Inflammatory macrophage (primary cell): Measurements from ENCODE around the gene AMH.
A peak's percentile ranks its signal among the peaks of the same experiment; 100 is the strongest.

Source experiments
- DNase-seq, 2 donors: peaks; one replicate each; pipeline ENCODE4 v3.0.0-alpha.2; 2020 to 2022

Gene AMH

GRCh38 chr19:2235381-2236063 lies 13.6 kb upstream of the AMH start:
- peak in 1 of 2 donors; percentile 21 for DNase-seq

- no peak for DNase-seq
Observed at GRCh38 chr19:2236064-2236313, 13.1 kb upstream of the AMH start.

GRCh38 chr19:2236314-2237050 lies 12.6 kb upstream of the AMH start, which contains the start of the genes PLEKHJ1 and SF3A2:
Gene PLEKHJ1, minus strand, starts transcription at chr19:2236329. Its CDS starts 81 bp downstream, at chr19:2236248.
Gene SF3A2, plus strand, starts transcription at chr19:2236824. Its CDS starts 6,595 bp downstream, at chr19:2243419.
- peak; percentile 98 for DNase-seq

GRCh38 chr19:2237051-2237868 lies 11.9 kb upstream of the AMH start:
- DNase-seq, result no peak

GRCh38 chr19:2237869-2238153 lies 11.3 kb upstream of the AMH start:
- no peak for DNase-seq

- DNase-seq, result peak in 1 of 2 donors; percentile 22
Observed at GRCh38 chr19:2239173-2239572, 9.9 kb upstream of the AMH start.

- DNase-seq, result peak; percentile 33 to 34
Observed at GRCh38 chr19:2239771-2240770, 9.1 kb upstream of the AMH start.

GRCh38 chr19:2240881-2241760 lies 8.0 kb upstream of the AMH start:
- no peak for DNase-seq

- no peak for DNase-seq
Observed at GRCh38 chr19:2242092-2242537, 7.0 kb upstream of the AMH start.

- no peak for DNase-seq
Observed at GRCh38 chr19:2242816-2243215, 6.3 kb upstream of the AMH start.

- no peak for DNase-seq
Observed at GRCh38 chr19:2243274-2244124, 5.6 kb upstream of the AMH start.

GRCh38 chr19:2244125-2244411 lies 5.1 kb upstream of the AMH start:
- DNase-seq, result no peak

GRCh38 chr19:2244486-2244885 lies 4.6 kb upstream of the AMH start:
- no peak for DNase-seq

GRCh38 chr19:2245273-2245672 lies 3.9 kb upstream of the AMH start:
- no peak for DNase-seq

- no peak for DNase-seq
Observed at GRCh38 chr19:2246014-2246620, 3.0 kb upstream of the AMH start.

GRCh38 chr19:2246801-2247361 lies 2.2 kb upstream of the AMH start:
- no peak for DNase-seq

GRCh38 chr19:2247433-2248101 lies 1.6 kb upstream of the AMH start:
- DNase-seq, result no peak

GRCh38 chr19:2248136-2249009 lies 750 bp upstream of the AMH start:
- DNase-seq, result no peak
